ENCODE results near the gene PIGW. TPM values are rescaled to one million over a fixed set of nuclear protein-coding genes. Genes with fewer than 3 reads are reported as not detected.
A peak's percentile ranks its signal among the peaks of the same experiment; 100 is the strongest.

The PIGW gene
- total and polyA plus RNA-seq, 9 of the 15 experiments (the other 6 are each of a cell fraction or from before 2014, with no cell fraction given): 9.5 to 33.9 (median 21.2) TPM

DNA sequence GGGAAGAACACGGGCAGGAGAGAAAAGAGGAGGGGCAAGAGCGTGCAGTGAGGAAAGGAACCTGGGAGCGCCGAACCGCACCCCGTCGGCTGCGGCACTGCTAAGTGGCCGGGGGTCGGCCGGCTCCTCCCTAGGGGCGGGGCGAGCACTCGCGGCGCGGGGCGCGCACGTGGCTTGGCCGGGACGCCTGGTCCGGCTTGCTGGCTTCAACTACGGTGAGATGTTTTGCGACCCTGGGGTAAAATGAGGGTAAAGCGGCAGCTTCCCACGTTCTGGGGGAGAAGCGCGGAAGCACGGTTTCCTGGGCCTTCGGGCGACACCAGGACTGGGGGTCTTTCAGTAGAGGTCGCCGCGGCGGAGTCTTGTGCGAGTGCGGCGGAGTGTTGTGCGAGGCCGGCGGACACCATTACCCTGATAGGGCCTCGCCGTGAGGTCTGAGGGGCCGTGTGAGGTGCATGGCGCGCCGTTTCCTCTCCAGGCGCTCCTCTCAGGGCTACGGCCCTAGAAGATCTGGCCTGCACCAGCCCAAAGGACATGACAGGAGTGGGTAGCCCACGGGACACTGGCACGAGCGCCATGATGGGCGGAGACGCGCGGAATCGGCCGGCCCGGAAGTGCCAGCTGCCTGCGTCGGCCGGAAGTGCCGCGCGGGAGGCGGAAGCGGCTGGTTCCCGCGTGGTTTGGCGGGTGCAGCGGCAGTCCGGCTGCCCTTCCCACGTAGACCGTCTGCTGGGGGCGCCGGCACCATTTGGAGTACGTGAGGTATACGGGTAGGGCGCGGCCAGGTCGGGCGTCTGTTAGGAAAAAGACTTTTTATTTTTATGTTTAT is at the start of gene PIGW, which contains the start of gene MYO19 (continued):
- TF ChIP-seq ZNF133 (CRISPR knock-in tag; IDR thresholded peaks at IDR 0.05) (no peak), U2AF2 (optimal IDR thresholded peaks at IDR 0.05; ENCODE audit: low read depth, low read length) (no peak), ZNF780A (CRISPR knock-in tag; IDR thresholded peaks at IDR 0.05) (no peak), SREBF2 (CRISPR knock-in tag; IDR thresholded peaks at IDR 0.05) (no peak), NR2C1 (IDR thresholded peaks at IDR 0.05) (0 out of 2 replicates have a peak, but pooled peaks have one; percentile 25), NR2C1 (tag; IDR thresholded peaks at IDR 0.05) (no peak), ATF7 (IDR thresholded peaks at IDR 0.05) (peak; percentile 65), SRF (CRISPR knock-in tag; IDR thresholded peaks at IDR 0.05) (no peak), KLF6 (CRISPR knock-in tag; IDR thresholded peaks at IDR 0.05; ENCODE audit: borderline replicate concordance) (peak; percentile 63), ZNF830 (CRISPR knock-in tag; IDR thresholded peaks at IDR 0.05) (no peak)
- TF ChIP-seq, protein P1, sequence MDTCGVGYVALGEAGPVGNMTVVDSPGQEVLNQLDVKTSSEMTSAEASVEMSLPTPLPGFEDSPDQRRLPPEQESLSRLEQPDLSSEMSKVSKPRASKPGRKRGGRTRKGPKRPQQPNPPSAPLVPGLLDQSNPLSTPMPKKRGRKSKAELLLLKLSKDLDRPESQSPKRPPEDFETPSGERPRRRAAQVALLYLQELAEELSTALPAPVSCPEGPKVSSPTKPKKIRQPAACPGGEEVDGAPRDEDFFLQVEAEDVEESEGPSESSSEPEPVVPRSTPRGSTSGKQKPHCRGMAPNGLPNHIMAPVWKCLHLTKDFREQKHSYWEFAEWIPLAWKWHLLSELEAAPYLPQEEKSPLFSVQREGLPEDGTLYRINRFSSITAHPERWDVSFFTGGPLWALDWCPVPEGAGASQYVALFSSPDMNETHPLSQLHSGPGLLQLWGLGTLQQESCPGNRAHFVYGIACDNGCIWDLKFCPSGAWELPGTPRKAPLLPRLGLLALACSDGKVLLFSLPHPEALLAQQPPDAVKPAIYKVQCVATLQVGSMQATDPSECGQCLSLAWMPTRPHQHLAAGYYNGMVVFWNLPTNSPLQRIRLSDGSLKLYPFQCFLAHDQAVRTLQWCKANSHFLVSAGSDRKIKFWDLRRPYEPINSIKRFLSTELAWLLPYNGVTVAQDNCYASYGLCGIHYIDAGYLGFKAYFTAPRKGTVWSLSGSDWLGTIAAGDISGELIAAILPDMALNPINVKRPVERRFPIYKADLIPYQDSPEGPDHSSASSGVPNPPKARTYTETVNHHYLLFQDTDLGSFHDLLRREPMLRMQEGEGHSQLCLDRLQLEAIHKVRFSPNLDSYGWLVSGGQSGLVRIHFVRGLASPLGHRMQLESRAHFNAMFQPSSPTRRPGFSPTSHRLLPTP (IDR thresholded peaks at IDR 0.05; ENCODE audit: borderline replicate concordance, extremely low read depth, insufficient read length): no peak
- TF ChIP-seq, protein P2, sequence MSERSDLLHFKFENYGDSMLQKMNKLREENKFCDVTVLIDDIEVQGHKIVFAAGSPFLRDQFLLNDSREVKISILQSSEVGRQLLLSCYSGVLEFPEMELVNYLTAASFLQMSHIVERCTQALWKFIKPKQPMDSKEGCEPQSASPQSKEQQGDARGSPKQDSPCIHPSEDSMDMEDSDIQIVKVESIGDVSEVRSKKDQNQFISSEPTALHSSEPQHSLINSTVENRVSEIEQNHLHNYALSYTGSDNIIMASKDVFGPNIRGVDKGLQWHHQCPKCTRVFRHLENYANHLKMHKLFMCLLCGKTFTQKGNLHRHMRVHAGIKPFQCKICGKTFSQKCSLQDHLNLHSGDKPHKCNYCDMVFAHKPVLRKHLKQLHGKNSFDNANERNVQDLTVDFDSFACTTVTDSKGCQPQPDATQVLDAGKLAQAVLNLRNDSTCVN (CRISPR knock-in tag; IDR thresholded peaks at IDR 0.05): no peak
- TF ChIP-seq, protein P3, sequence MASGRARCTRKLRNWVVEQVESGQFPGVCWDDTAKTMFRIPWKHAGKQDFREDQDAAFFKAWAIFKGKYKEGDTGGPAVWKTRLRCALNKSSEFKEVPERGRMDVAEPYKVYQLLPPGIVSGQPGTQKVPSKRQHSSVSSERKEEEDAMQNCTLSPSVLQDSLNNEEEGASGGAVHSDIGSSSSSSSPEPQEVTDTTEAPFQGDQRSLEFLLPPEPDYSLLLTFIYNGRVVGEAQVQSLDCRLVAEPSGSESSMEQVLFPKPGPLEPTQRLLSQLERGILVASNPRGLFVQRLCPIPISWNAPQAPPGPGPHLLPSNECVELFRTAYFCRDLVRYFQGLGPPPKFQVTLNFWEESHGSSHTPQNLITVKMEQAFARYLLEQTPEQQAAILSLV (tag; IDR thresholded peaks at IDR 0.05): no peak
- TF ChIP-seq, protein P4, sequence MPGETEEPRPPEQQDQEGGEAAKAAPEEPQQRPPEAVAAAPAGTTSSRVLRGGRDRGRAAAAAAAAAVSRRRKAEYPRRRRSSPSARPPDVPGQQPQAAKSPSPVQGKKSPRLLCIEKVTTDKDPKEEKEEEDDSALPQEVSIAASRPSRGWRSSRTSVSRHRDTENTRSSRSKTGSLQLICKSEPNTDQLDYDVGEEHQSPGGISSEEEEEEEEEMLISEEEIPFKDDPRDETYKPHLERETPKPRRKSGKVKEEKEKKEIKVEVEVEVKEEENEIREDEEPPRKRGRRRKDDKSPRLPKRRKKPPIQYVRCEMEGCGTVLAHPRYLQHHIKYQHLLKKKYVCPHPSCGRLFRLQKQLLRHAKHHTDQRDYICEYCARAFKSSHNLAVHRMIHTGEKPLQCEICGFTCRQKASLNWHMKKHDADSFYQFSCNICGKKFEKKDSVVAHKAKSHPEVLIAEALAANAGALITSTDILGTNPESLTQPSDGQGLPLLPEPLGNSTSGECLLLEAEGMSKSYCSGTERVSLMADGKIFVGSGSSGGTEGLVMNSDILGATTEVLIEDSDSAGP (CRISPR knock-in tag; IDR thresholded peaks at IDR 0.05): no peak
- TF ChIP-seq, protein P5, sequence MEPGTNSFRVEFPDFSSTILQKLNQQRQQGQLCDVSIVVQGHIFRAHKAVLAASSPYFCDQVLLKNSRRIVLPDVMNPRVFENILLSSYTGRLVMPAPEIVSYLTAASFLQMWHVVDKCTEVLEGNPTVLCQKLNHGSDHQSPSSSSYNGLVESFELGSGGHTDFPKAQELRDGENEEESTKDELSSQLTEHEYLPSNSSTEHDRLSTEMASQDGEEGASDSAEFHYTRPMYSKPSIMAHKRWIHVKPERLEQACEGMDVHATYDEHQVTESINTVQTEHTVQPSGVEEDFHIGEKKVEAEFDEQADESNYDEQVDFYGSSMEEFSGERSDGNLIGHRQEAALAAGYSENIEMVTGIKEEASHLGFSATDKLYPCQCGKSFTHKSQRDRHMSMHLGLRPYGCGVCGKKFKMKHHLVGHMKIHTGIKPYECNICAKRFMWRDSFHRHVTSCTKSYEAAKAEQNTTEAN (CRISPR knock-in tag; IDR thresholded peaks at IDR 0.05): peak; percentile 28; the same call in 1 of the 2 replicates
- TF ChIP-seq, protein P6, sequence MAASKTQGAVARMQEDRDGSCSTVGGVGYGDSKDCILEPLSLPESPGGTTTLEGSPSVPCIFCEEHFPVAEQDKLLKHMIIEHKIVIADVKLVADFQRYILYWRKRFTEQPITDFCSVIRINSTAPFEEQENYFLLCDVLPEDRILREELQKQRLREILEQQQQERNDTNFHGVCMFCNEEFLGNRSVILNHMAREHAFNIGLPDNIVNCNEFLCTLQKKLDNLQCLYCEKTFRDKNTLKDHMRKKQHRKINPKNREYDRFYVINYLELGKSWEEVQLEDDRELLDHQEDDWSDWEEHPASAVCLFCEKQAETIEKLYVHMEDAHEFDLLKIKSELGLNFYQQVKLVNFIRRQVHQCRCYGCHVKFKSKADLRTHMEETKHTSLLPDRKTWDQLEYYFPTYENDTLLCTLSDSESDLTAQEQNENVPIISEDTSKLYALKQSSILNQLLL (CRISPR knock-in tag; IDR thresholded peaks at IDR 0.05; ENCODE audit: borderline replicate concordance): no peak
